ENCODE measurements around the gene IL23A.
"Not testable (repeated sequence)": the region's sequence is repeated elsewhere in the genome, so short reads cannot be mapped to it uniquely, and the experiment has no call there.

IL23A gene

DNA sequence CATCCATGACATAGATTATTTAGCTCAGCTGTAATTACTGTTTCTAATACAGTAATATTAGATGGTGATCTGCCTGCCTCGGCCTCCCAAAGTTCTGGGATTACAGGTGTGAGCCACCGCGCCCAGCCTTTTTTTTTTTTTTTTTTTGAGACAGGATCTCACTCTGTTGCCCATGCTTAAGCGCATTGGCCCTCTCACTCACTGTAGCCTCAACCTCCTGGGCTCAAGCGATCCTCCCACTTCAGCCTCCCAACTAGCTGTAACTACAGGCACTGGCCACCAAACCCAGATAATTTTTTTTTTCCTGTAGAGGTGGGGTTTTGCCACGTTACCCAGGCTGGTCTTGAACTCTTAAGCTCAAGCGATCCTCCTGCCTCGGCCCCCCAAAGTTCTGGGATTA is 3.2 kb upstream of the IL23A start:
- H3K4me3 ChIP-seq (ENCODE audit: low read length); H3K27ac ChIP-seq (ENCODE audit: low read depth, low read length); H3K79me2 ChIP-seq (ENCODE audit: control insufficient read depth, insufficient read depth, low read length); H2BK120ac ChIP-seq (ENCODE audit: low read depth, low read length); H3K36me3 ChIP-seq (ENCODE audit: control insufficient read depth, insufficient read depth, low read length); H4K5ac ChIP-seq (ENCODE audit: low read length); H3K4me1 ChIP-seq (ENCODE audit: control insufficient read depth, low read depth, low read length); H3K79me1 ChIP-seq (ENCODE audit: low read length); H3K18ac ChIP-seq (ENCODE audit: low read length); H3K56ac ChIP-seq (ENCODE audit: low read length); H3K4me2 ChIP-seq (ENCODE audit: low read length); DNase-seq; H2BK15ac ChIP-seq (replicated peaks; ENCODE audit: low read depth); H2BK5ac ChIP-seq (ENCODE audit: low read length); H3K4ac ChIP-seq (ENCODE audit: low read depth, low read length); H3K9ac ChIP-seq (ENCODE audit: low read length); H3K27me3 ChIP-seq (ENCODE audit: insufficient read depth, low read length, poor library complexity); H4K8ac ChIP-seq (ENCODE audit: low read depth, low read length); H3K23ac ChIP-seq (ENCODE audit: low read length); H2AK5ac ChIP-seq (ENCODE audit: low read length): not testable (repeated sequence)
- WGBS (ENCODE audit: extremely low coverage, insufficient coverage, low lambda C conversion rate): no CpG with 5 or more reads among the region's 8 CpGs

- H3K79me2 ChIP-seq (ENCODE audit: control insufficient read depth, insufficient read depth, low read length): no peaks in the 10 kb centered on the region
- DNase-seq: no peak
- no peak overlapping the region for H4K8ac ChIP-seq (ENCODE audit: low read depth, low read length)
- no CpG with 5 or more reads among the region's 9 CpGs for WGBS (ENCODE audit: extremely low coverage, insufficient coverage, low lambda C conversion rate)
- H3K4me2 ChIP-seq (ENCODE audit: low read length): no peak overlapping the region
- no peak overlapping the region for H3K56ac ChIP-seq (ENCODE audit: low read length)
- H2BK5ac ChIP-seq (ENCODE audit: low read length): no peak overlapping the region
- H3K27ac ChIP-seq (ENCODE audit: low read depth, low read length): no peak overlapping the region
- H3K23ac ChIP-seq (ENCODE audit: low read length): no peak overlapping the region
- H2BK15ac ChIP-seq (replicated peaks; ENCODE audit: low read depth): no peak overlapping the region
- no peak overlapping the region for H2BK120ac ChIP-seq (ENCODE audit: low read depth, low read length)
- H3K36me3 ChIP-seq (ENCODE audit: control insufficient read depth, insufficient read depth, low read length): no peaks in the 10 kb centered on the region
- H3K4me1 ChIP-seq (ENCODE audit: control insufficient read depth, low read depth, low read length): peaks cover 6% of the 10 kb centered on the region
- no peaks in the 10 kb centered on the region for H3K79me1 ChIP-seq (ENCODE audit: low read length)
- H2AK5ac ChIP-seq (ENCODE audit: low read length): no peak overlapping the region
- no peak overlapping the region for H3K4ac ChIP-seq (ENCODE audit: low read depth, low read length)
- no peaks in the 10 kb centered on the region for H3K27me3 ChIP-seq (ENCODE audit: insufficient read depth, low read length, poor library complexity)
- H3K4me3 ChIP-seq (ENCODE audit: low read length): no peak overlapping the region
- no peak overlapping the region for H3K18ac ChIP-seq (ENCODE audit: low read length)
- H3K9ac ChIP-seq (ENCODE audit: low read length): no peak overlapping the region
- H4K5ac ChIP-seq (ENCODE audit: low read length): no peak overlapping the region
Observed at GRCh38 chr12:56336361-56337167, 2.1 kb upstream of the IL23A start.

- H3K4me1 ChIP-seq (ENCODE audit: control insufficient read depth, low read depth, low read length): peaks cover 4% of the 10 kb centered on the region
- no peak overlapping the region for H3K4me2 ChIP-seq (ENCODE audit: low read length)
- no peaks in the 10 kb centered on the region for H3K27me3 ChIP-seq (ENCODE audit: insufficient read depth, low read length, poor library complexity)
- no peak overlapping the region for H3K4me3 ChIP-seq (ENCODE audit: low read length)
- H2BK15ac ChIP-seq (replicated peaks; ENCODE audit: low read depth): no peak overlapping the region
- no peak overlapping the region for H3K23ac ChIP-seq (ENCODE audit: low read length)
- H4K8ac ChIP-seq (ENCODE audit: low read depth, low read length): peak overlapping the region; percentile 82
- H2BK120ac ChIP-seq (ENCODE audit: low read depth, low read length): no peak overlapping the region
- no peak overlapping the region for H2BK5ac ChIP-seq (ENCODE audit: low read length)
- H3K79me1 ChIP-seq (ENCODE audit: low read length): no peaks in the 10 kb centered on the region
- H3K27ac ChIP-seq (ENCODE audit: low read depth, low read length): no peak overlapping the region
- no peaks in the 10 kb centered on the region for H3K36me3 ChIP-seq (ENCODE audit: control insufficient read depth, insufficient read depth, low read length)
- no peak overlapping the region for H3K4ac ChIP-seq (ENCODE audit: low read depth, low read length)
- H3K56ac ChIP-seq (ENCODE audit: low read length): no peak overlapping the region
- no peak overlapping the region for H3K18ac ChIP-seq (ENCODE audit: low read length)
- H3K9ac ChIP-seq (ENCODE audit: low read length): no peak overlapping the region
- no CpG with 5 or more reads among the region's 8 CpGs for WGBS (ENCODE audit: extremely low coverage, insufficient coverage, low lambda C conversion rate)
- no peak overlapping the region for H2AK5ac ChIP-seq (ENCODE audit: low read length)
- no peak for DNase-seq
- no peak overlapping the region for H4K5ac ChIP-seq (ENCODE audit: low read length)
- no peaks in the 10 kb centered on the region for H3K79me2 ChIP-seq (ENCODE audit: control insufficient read depth, insufficient read depth, low read length)
Observed at GRCh38 chr12:56337753-56338251, 882 bp upstream of the IL23A start.

DNA sequence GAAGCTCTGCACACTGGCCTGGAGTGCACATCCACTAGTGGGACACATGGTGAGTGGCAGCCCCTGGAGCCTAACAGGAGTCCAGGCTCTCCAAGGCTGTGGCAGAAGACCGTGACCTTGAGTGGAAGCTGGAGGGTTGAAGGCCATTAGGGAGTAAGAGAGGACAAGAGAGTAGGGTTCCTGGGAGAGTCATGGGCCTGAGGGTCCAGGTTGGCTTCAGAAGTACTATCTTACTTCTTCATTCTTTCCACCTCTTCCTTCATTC is 406 bp downstream of the IL23A start:
- H4K8ac ChIP-seq (ENCODE audit: low read depth, low read length): no peak overlapping the region
- WGBS (ENCODE audit: extremely low coverage, insufficient coverage, low lambda C conversion rate): no CpG with 5 or more reads among the region's 1 CpG
- no peak for DNase-seq

GRCh38 chr12:56341616-56342015 is 2.9 kb downstream of the IL23A start:
- H3K36me3 ChIP-seq (ENCODE audit: control insufficient read depth, insufficient read depth, low read length): peaks cover 2% of the 10 kb centered on the region
- WGBS (ENCODE audit: extremely low coverage, insufficient coverage, low lambda C conversion rate): no CpG with 5 or more reads among the region's 1 CpG

More for the DNA sequence above, 406 bp downstream of the IL23A start:
- H3K4me1 ChIP-seq (ENCODE audit: control insufficient read depth, low read depth, low read length): no peaks in the 10 kb centered on the region
- no peaks in the 10 kb centered on the region for H3K79me1 ChIP-seq (ENCODE audit: low read length)
- no peak overlapping the region for H2BK120ac ChIP-seq (ENCODE audit: low read depth, low read length)
- no peak overlapping the region for H3K18ac ChIP-seq (ENCODE audit: low read length)
- H2BK15ac ChIP-seq (replicated peaks; ENCODE audit: low read depth): no peak overlapping the region
- no peak overlapping the region for H3K23ac ChIP-seq (ENCODE audit: low read length)
- no peaks in the 10 kb centered on the region for H3K79me2 ChIP-seq (ENCODE audit: control insufficient read depth, insufficient read depth, low read length)
- H3K36me3 ChIP-seq (ENCODE audit: control insufficient read depth, insufficient read depth, low read length): peaks cover 2% of the 10 kb centered on the region
- no peak overlapping the region for H3K56ac ChIP-seq (ENCODE audit: low read length)
- no peak overlapping the region for H3K27ac ChIP-seq (ENCODE audit: low read depth, low read length)
- no peaks in the 10 kb centered on the region for H3K27me3 ChIP-seq (ENCODE audit: insufficient read depth, low read length, poor library complexity)
- H3K4ac ChIP-seq (ENCODE audit: low read depth, low read length): no peak overlapping the region
- no peak overlapping the region for H4K5ac ChIP-seq (ENCODE audit: low read length)
- H3K4me3 ChIP-seq (ENCODE audit: low read length): no peak overlapping the region
- no peak overlapping the region for H3K9ac ChIP-seq (ENCODE audit: low read length)
- H2BK5ac ChIP-seq (ENCODE audit: low read length): no peak overlapping the region
- no peak overlapping the region for H3K4me2 ChIP-seq (ENCODE audit: low read length)
- no peak overlapping the region for H2AK5ac ChIP-seq (ENCODE audit: low read length)

DNA sequence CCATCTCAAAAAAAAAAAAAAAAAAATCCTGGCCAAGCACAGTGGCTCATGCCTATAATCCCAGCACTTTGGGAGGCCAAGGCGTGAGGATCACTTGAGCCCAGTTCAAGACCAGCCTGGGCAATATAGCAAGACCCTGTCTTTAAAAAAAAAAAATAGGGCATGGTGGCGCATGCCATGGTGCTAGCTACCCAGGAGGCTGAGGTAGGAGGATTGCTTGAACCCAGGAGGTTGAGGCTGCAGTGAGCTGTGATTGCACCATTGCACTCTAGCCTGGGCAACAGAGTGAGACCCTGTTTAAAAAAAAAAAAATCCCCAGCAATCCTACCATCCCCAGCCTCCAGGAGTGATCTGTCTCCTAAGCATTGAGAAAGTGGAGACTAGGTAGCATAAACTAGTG is 3.6 kb downstream of the IL23A start:
- H3K4me3 ChIP-seq (ENCODE audit: low read length); H3K23ac ChIP-seq (ENCODE audit: low read length); H3K4ac ChIP-seq (ENCODE audit: low read depth, low read length); H3K27ac ChIP-seq (ENCODE audit: low read depth, low read length); H3K27me3 ChIP-seq (ENCODE audit: insufficient read depth, low read length, poor library complexity); DNase-seq; H2BK5ac ChIP-seq (ENCODE audit: low read length); H3K4me1 ChIP-seq (ENCODE audit: control insufficient read depth, low read depth, low read length); H3K79me2 ChIP-seq (ENCODE audit: control insufficient read depth, insufficient read depth, low read length); H3K4me2 ChIP-seq (ENCODE audit: low read length); H4K5ac ChIP-seq (ENCODE audit: low read length); H2BK15ac ChIP-seq (replicated peaks; ENCODE audit: low read depth); H3K79me1 ChIP-seq (ENCODE audit: low read length); H3K36me3 ChIP-seq (ENCODE audit: control insufficient read depth, insufficient read depth, low read length); H3K18ac ChIP-seq (ENCODE audit: low read length); H3K9ac ChIP-seq (ENCODE audit: low read length); H4K8ac ChIP-seq (ENCODE audit: low read depth, low read length); H2BK120ac ChIP-seq (ENCODE audit: low read depth, low read length); H2AK5ac ChIP-seq (ENCODE audit: low read length); H3K56ac ChIP-seq (ENCODE audit: low read length): not testable (repeated sequence)
- no CpG with 5 or more reads among the region's 2 CpGs for WGBS (ENCODE audit: extremely low coverage, insufficient coverage, low lambda C conversion rate)

More at GRCh38 chr12:56341616-56342015, 2.9 kb downstream of the IL23A start:
- H3K23ac ChIP-seq (ENCODE audit: low read length): no peak overlapping the region
- H3K4me3 ChIP-seq (ENCODE audit: low read length): no peak overlapping the region
- no peaks in the 10 kb centered on the region for H3K4me1 ChIP-seq (ENCODE audit: control insufficient read depth, low read depth, low read length)
- no peak overlapping the region for H4K8ac ChIP-seq (ENCODE audit: low read depth, low read length)
- no peak overlapping the region for H3K9ac ChIP-seq (ENCODE audit: low read length)
- no peak overlapping the region for H2BK120ac ChIP-seq (ENCODE audit: low read depth, low read length)
- H3K79me1 ChIP-seq (ENCODE audit: low read length): no peaks in the 10 kb centered on the region
- H2AK5ac ChIP-seq (ENCODE audit: low read length): no peak overlapping the region
- no peak overlapping the region for H3K27ac ChIP-seq (ENCODE audit: low read depth, low read length)
- no peak overlapping the region for H2BK5ac ChIP-seq (ENCODE audit: low read length)
- H3K79me2 ChIP-seq (ENCODE audit: control insufficient read depth, insufficient read depth, low read length): no peaks in the 10 kb centered on the region
- H3K4ac ChIP-seq (ENCODE audit: low read depth, low read length): no peak overlapping the region
- no peak overlapping the region for H3K4me2 ChIP-seq (ENCODE audit: low read length)
- H2BK15ac ChIP-seq (replicated peaks; ENCODE audit: low read depth): no peak overlapping the region
- DNase-seq: no peak
- H4K5ac ChIP-seq (ENCODE audit: low read length): no peak overlapping the region
- no peak overlapping the region for H3K56ac ChIP-seq (ENCODE audit: low read length)
- no peak overlapping the region for H3K18ac ChIP-seq (ENCODE audit: low read length)
- no peaks in the 10 kb centered on the region for H3K27me3 ChIP-seq (ENCODE audit: insufficient read depth, low read length, poor library complexity)
